Keratinocyte (primary cell): Measurements from ENCODE around the gene DMD. TPM values are rescaled to one million over a fixed set of nuclear protein-coding genes. Genes with fewer than 3 reads are reported as not detected.

Experiments
- DNase-seq: peaks from one replicate; pipeline ENCODE4 v3.0.0-alpha.2; 2011; ENCODE audit warnings: low read depth, missing footprints, low spot score
- FAIRE-seq: peaks from 2 replicates; lab custom pipeline; 2011; peaks lifted over from hg19 to GRCh38; lab: Jason Lieb, UNC
- H2AFZ ChIP-seq: 2 replicates; pipeline ENCODE4 v1.6.0; 2012; ENCODE audit warnings: low read length, control low read depth, inconsistent platforms; ENCODE audit not compliant: control insufficient read depth
- H3K27ac ChIP-seq: 2 replicates; pipeline ENCODE4 v1.5.1; 2011; ENCODE audit warnings: low read length; ENCODE audit not compliant: control insufficient read depth, insufficient read depth
- H3K27me3 ChIP-seq: 3 replicates; pipeline ENCODE4 v1.6.0; 2011; ENCODE audit warnings: low read length; ENCODE audit not compliant: control insufficient read depth, insufficient read depth; ENCODE audit errors: extremely low read depth
- H3K36me3 ChIP-seq, 2 experiments: 2 replicates in 1 of 2; 3 replicates in 1 of 2; pipeline ENCODE4 v1.5.1; 2011; ENCODE audit warnings: low read length in 2 of 2, mild to moderate bottlenecking in 1 of 2; ENCODE audit not compliant: control insufficient read depth in 2 of 2, insufficient read depth in 2 of 2; ENCODE audit errors: extremely low read depth in 1 of 2
- H3K4me1 ChIP-seq: 3 replicates; pipeline ENCODE4 v1.5.1; 2011; ENCODE audit warnings: low read length; ENCODE audit not compliant: control insufficient read depth, insufficient read depth; ENCODE audit errors: extremely low read depth
- H3K4me2 ChIP-seq: 3 replicates; pipeline ENCODE4 v1.6.0; 2011; ENCODE audit warnings: low read depth, low read length; ENCODE audit not compliant: control insufficient read depth, insufficient read depth; ENCODE audit errors: extremely low read depth
- H3K4me3 ChIP-seq, 3 experiments: fragments of 200-600 bp in 1 of 3; sonication (generic) in 1 of 3; 2 replicates in 2 of 3; 3 replicates in 1 of 3; pipeline ENCODE4 v1.5.1; 2011 to 2016; ENCODE audit warnings: low read length in 3 of 3, mild to moderate bottlenecking in 3 of 3, control low read depth in 2 of 3, inconsistent platforms in 1 of 3, low read depth in 1 of 3, mixed read lengths in 1 of 3, mixed run types in 1 of 3, moderate library complexity in 1 of 3; ENCODE audit not compliant: control insufficient read depth in 2 of 3, insufficient read depth in 2 of 3; ENCODE audit errors: extremely low read depth in 1 of 3
- H3K79me2 ChIP-seq: 2 replicates; pipeline ENCODE4 v1.6.0; 2012; ENCODE audit warnings: low read length; ENCODE audit not compliant: control insufficient read depth, insufficient read depth
- H3K9ac ChIP-seq: 3 replicates; pipeline ENCODE4 v1.6.0; 2011; ENCODE audit warnings: low read length; ENCODE audit not compliant: control insufficient read depth, insufficient read depth; ENCODE audit errors: extremely low read depth
- H3K9me1 ChIP-seq: 3 replicates; pipeline ENCODE4 v1.6.0; 2011; ENCODE audit warnings: low read length; ENCODE audit not compliant: control insufficient read depth, insufficient read depth; ENCODE audit errors: extremely low read depth
- H3K9me3 ChIP-seq: 2 replicates; pipeline ENCODE4 v1.5.1; 2012; ENCODE audit warnings: low read depth, low read length; ENCODE audit not compliant: control insufficient read depth
- H4K20me1 ChIP-seq: 3 replicates; pipeline ENCODE4 v1.6.0; 2011; ENCODE audit warnings: low read length; ENCODE audit not compliant: control insufficient read depth, insufficient read depth; ENCODE audit errors: extremely low read depth
- EZH2 ChIP-seq: IDR thresholded peaks from one replicate; pipeline ENCODE4 v1.6.1; 2012; ENCODE audit warnings: inconsistent platforms, mild to moderate bottlenecking, low read length, moderate library complexity
- dilution Hi-C: fragments of 300-500 bp; cut with MboI; formaldehyde crosslinking; loops from one replicate; pipeline ENCODE4 v1.7.0; 2020; ENCODE audit warnings: low sequenced_read_pairs; ENCODE audit not compliant: extremely low pct_ligation_motif_present
- polyA plus RNA-seq, 5 experiments: library from polyadenylated mRNA; depleted of rRNA in 3 of 5; stranded (reverse) in 3 of 5; stranded (forward) in 1 of 5; unstranded in 1 of 5; fragments of >200 nt; gene quantifications; 1 replicate in 1 of 5; 2 replicates in 3 of 5; 3 replicates in 1 of 5; pipeline versions ENCODE4 v1.2.1 to v1.2.3, GENCODE V29; 2011 to 2012; ENCODE audit warnings: missing spikeins in 2 of 5, low read depth in 1 of 5, low replicate concordance in 1 of 5
- TF ChIP-seq, protein P1 (sequence below), 3 experiments: IDR thresholded peaks in 1 of 3; conservative IDR thresholded peaks in 1 of 3; optimal IDR thresholded peaks in 1 of 3; 2 replicates in 2 of 3; 3 replicates in 1 of 3; pipeline versions ENCODE3 to v1.5.1; 2011; ENCODE audit warnings: low read length in 3 of 3, mild to moderate bottlenecking in 3 of 3, moderate library complexity in 2 of 3, control low read depth in 1 of 3, inconsistent platforms in 1 of 3; ENCODE audit not compliant: insufficient read depth in 2 of 3; ENCODE audit errors: extremely low read depth in 1 of 3

Gene DMD
- polyA plus RNA-seq, 1 donor (not counting 4 experiments of a cell fraction or from before 2014, with no cell fraction given) = 8.9 TPM

DNA sequence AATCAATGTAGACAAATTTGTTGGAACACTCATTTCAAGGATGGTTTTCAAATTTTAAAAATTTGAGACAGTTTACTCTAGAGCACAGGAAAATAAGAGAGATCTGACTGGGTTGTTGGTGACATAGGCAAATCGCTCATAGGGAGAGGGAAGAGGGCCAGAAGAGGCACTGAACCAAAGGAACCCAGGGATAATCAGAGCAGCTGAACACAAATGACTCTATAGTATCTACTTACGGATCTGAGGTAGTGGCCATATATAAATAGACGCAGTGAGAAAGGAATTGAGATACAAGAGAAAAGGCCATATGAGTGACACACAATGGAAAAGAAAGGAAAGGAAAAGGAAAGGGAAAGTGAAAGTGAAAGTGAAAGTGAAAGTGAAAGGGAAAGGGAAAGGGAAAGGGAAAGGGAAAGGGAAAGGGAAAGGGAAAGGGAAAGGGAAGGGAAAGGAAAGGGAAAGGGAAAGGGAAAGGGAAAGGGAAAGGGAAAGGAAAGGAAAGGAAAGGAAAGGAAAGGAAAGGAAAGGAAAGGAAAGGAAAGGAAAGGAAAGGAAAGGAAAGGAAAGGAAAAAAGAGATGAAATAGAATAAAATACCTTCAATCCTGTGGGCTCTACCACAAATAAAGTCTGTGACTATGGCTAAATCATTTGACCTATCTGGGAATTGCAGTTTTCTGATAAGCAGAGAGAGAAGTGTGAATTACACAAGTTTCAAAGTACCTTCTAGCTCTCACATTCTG, 759.2 kb downstream of the DMD start:
- Histone ChIP-seq H3K9me1 (no peaks in the 10 kb centered on the region), H3K79me2 (no peaks in the 10 kb centered on the region), H3K4me2 (no peak overlapping the region), H3K4me1 (no peaks in the 10 kb centered on the region), H3K27ac (no peak overlapping the region), H3K36me3 (no peaks in the 10 kb centered on the region), H3K9ac (no peak overlapping the region), H3K27me3 (no peaks in the 10 kb centered on the region), H3K9me3 (no peaks in the 10 kb centered on the region), H2AFZ (no peak overlapping the region), H3K4me3 (no peak overlapping the region), H4K20me1 (no peaks in the 10 kb centered on the region)
- dilution Hi-C loops = no loop called here
- DNase-seq (no peak), FAIRE-seq (no peak)
- TF ChIP-seq EZH2 = no peak
- TF ChIP-seq, protein P1, sequence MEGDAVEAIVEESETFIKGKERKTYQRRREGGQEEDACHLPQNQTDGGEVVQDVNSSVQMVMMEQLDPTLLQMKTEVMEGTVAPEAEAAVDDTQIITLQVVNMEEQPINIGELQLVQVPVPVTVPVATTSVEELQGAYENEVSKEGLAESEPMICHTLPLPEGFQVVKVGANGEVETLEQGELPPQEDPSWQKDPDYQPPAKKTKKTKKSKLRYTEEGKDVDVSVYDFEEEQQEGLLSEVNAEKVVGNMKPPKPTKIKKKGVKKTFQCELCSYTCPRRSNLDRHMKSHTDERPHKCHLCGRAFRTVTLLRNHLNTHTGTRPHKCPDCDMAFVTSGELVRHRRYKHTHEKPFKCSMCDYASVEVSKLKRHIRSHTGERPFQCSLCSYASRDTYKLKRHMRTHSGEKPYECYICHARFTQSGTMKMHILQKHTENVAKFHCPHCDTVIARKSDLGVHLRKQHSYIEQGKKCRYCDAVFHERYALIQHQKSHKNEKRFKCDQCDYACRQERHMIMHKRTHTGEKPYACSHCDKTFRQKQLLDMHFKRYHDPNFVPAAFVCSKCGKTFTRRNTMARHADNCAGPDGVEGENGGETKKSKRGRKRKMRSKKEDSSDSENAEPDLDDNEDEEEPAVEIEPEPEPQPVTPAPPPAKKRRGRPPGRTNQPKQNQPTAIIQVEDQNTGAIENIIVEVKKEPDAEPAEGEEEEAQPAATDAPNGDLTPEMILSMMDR (optimal IDR thresholded peaks at IDR 0.05 in 1 of 3, IDR thresholded peaks at IDR 0.05 in 1 of 3, conservative IDR thresholded peaks at IDR 0.05 in 1 of 3; ENCODE audit: extremely low read depth in 1 of 3, insufficient read depth in 2 of 3, low read length in 3 of 3) = no peak

GRCh38 chrX:32448945-32449344, 762.4 kb downstream of the DMD start:
- dilution Hi-C loops = no loop called here
- DNase-seq (no peak), FAIRE-seq (no peak)
- no peaks in the 10 kb centered on the region for H4K20me1 ChIP-seq
- no peaks in the 10 kb centered on the region for H3K36me3 ChIP-seq
- H3K9ac ChIP-seq = no peak overlapping the region
- no peak overlapping the region for H3K4me3 ChIP-seq
- H2AFZ ChIP-seq = no peak overlapping the region
- no peaks in the 10 kb centered on the region for H3K27me3 ChIP-seq
- no peaks in the 10 kb centered on the region for H3K4me1 ChIP-seq
- TF ChIP-seq, protein P1 (optimal IDR thresholded peaks at IDR 0.05 in 1 of 3, IDR thresholded peaks at IDR 0.05 in 1 of 3, conservative IDR thresholded peaks at IDR 0.05 in 1 of 3; ENCODE audit: extremely low read depth in 1 of 3, insufficient read depth in 2 of 3, low read length in 3 of 3) = no peak
- TF ChIP-seq EZH2 = no peak
- no peak overlapping the region for H3K27ac ChIP-seq
- no peaks in the 10 kb centered on the region for H3K9me1 ChIP-seq
- H3K9me3 ChIP-seq = no peaks in the 10 kb centered on the region
- no peaks in the 10 kb centered on the region for H3K79me2 ChIP-seq
- H3K4me2 ChIP-seq = no peak overlapping the region
